NCI-H226 (cell line): ENCODE measurements around the gene C3orf20.
"Not testable (repeated sequence)": the region's sequence is repeated elsewhere in the genome, so short reads cannot be mapped to it uniquely, and the experiment has no call there.

Source experiments
- DNase-seq: peaks from one replicate; pipeline ENCODE4 v3.0.0-alpha.2; 2015

The C3orf20 gene

DNA sequence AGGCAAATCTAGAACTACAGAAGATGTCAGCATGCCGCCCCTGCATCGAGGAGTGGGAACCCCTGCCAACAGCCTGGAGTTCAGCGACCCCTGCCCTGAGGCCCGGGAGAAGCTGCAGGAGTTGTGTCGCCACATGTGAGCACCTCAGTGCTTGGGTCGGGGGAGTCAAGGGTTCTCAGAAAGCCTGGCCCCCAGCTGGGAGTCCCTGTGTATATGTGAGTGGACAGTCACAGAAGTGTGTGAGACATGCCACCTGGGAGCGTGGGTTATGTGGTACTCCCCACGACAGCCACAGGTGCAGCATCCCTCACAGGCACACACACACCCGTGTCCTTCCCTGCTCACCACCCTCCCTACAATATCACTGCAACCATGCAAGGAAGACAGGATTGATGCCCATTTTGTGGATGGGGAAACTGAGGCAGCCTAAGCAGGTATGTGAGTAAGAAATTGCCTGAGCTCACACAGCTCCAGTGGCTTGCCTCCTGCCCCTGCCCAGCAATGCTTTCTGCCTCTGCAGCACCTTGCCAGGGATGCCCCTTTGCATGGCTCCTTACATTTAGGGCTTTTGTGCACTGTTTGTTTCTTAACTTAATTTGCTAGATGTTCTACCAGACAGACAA is 28.3 kb downstream of the C3orf20 start:
- no peak for DNase-seq

GRCh38 chr3:14703791-14704190 is 28.9 kb downstream of the C3orf20 start:
- DNase-seq: no peak

GRCh38 chr3:14706096-14706495 is 31.2 kb downstream of the C3orf20 start:
- no peak for DNase-seq

DNA sequence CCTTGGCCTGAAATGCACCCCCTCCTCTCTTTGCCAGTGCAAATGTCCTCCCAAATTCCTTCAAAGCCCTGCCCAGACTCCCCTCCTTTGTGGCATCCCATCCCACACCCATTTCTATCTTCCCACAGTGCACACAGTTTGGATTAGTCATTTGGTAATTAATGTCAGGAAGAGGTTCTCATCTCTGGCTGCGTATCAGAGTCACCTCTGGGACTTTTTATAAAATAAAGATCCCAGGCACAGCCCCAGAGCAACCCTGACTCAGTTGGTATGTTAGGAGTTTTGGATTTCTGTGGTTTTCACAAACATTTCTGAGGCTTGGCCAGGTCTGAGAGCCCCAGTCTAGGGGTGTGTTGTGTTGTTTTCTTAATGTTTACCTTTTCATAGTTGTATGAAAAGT is 41.6 kb downstream of the C3orf20 start:
- no peak for DNase-seq

DNA sequence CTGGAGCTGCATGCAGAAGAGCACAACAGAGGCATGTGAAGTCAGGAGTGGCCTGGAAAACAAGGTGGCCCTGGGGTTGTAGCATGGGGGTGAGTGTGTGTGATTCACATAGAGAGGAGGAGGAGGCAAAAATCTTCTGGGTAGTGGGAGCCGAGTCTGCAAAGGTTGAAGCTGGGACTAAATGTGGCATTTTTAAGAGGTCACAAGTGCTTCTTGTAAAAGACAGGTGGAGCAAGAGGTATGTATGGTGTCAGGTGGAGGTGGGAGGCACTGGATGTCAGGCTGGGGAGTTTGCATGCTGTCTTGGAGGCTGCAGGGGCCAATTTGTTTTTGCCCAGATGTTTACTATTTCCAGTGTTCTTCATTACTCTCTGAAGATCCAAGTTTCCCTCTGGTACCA is 42.4 kb downstream of the C3orf20 start:
- no peak for DNase-seq

DNA sequence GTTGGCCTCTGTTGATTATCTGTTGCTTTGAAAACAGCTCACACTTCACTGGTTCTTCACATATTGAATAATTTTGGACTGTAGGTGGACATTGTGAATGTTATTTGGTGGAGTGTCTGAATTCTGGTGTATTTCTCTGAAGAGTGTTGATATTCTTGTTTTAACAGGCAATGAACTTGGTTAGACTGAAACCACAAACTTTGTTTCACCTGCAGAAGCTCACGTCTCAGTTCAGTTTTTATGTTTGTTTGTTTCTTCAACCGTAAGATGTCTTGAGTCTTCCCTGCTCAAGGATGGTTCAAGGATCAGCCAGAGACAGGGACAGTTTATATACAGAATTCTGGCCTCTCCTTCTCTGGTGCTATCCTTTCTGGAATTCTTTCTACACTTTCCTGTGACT is 43.6 kb downstream of the C3orf20 start:
- no peak for DNase-seq

DNA sequence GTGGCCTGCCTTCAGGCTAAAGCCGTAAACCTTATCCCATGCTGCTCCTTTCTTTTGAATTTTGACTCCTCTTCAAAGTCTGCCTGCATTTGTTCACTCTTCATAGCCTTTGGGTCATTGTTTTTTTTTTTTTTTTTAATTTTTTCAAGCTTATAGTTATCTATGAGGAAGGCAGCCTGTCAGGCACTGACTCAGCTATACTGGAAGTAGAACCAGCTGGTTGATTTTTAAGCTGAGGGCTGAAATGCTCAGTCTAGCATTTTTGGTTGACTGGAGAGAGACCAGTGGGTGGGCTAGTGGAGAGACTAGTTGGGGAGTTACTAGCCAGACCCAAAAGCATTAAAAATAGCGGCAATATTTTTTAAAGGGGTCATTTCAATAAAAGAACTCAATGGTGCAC is 44.1 kb downstream of the C3orf20 start:
- DNase-seq: no peak

- DNase-seq: no peak
Observed at GRCh38 chr3:14721126-14721864, 46.4 kb downstream of the C3orf20 start.

- DNase-seq: no peak
Observed at GRCh38 chr3:14725013-14725412, 50.1 kb downstream of the C3orf20 start.

GRCh38 chr3:14725564-14726440 is 50.9 kb downstream of the C3orf20 start:
- no peak for DNase-seq

GRCh38 chr3:14726441-14726780 is 51.5 kb downstream of the C3orf20 start:
- no peak for DNase-seq

DNA sequence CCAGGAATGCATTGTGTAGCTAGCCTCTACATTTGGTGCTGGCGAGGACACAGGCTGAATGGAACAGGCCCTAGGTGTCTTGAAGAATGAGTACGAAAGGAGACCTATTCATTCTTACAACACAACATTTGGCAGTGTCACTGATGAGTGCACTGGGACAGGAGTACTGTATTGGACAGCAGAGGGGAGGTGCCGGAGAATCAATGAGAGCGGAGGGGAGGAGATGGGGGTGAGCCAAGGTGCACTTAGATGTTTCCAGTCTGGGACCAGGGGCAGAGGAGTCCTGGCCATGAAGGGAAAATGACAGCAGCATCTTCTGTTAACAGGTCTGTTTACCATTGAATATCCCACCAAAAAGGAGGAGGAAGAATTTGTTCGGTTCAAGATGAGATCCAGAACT is 53.2 kb downstream of the C3orf20 start:
- DNase-seq: no peak

DNA sequence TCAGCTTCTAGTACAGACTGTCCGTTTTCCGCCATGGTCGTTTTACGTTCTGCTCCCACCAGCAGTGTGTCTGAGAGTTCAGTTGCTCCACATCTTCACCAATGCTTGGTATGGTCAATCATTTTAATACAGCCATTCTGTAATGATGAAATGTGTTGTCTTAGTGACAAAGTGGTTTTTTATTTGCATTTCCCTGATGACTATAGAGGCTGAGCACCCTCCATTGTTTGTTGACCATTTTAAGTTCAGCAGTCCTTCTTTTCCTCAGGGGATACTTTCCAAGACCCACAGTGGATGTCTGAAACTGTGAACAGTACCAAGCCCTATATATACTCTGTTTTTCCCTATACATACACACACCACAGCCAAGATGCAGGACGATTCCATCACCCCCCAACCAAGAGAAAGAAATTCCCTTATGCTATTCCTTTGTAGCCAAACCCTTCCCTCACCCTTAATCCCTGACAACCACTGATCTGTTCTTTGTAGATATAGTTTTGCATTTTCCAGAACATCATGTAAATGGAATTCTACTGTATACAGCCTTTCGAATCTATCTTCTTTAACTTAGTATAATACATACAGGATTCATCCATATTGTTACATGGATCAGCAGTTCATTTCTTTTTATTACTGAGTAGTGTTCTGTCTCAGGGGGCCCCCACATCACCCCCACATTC is 55.9 kb downstream of the C3orf20 start:
- no peak for DNase-seq

DNA sequence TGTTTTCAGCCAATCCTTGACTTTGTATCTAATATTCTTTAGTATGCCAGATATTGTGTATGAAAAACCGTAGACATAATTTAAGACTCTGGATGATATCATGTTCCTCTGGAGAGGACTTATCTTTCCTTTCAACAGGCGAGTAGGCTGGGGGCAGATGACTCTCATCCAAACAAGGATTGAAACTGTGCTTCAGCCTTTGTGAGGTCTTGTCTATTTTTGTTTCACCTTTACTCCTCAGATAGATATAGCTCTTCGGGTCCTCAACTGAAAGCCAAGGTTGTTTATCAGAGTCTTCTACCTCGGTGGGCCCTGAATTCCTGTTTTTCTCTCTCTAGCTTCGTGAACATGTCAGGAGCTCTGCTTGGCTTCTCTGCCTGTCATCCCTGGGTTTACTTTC is 66.0 kb downstream of the C3orf20 start:
- DNase-seq: no peak

- DNase-seq: no peak
Observed at GRCh38 chr3:14741510-14741909, 66.6 kb downstream of the C3orf20 start.

DNA sequence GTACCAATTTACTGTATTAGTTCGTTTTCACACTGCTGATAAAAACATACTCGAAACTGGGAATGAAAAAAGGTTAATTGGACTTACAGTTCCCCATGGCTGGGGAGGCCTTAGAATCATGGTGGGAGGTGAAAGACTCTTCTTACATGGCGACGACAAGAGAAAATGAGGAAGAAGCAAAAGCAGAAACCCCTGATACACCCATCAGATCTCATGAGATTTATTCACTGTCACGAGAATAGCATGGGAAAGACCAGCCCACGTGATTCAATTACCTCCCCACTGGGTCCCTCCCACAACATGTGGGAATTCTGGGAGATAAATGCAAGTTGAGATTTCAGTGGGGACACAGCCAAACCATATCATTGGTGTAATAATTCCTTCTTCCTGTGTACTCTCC is 69.6 kb downstream of the C3orf20 start:
- DNase-seq: no peak

DNA sequence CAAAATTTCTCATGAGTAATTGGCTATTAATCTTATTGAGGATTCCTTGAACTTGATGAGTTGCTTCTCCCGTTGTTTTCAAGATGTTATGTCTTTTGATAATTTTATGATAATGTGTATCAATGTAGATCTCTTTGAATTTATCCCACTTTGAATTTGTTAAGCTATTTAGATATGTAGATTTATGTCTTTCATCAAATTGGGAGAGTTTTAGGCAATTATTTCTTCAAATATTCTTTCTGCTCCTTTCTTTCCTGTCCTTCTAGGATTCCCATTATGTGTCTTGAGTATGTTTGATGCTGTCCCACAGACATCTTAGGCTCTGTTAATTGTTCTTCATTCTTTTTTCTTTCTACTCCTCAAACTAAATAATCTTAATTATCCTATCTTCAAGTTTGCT is 75.7 kb downstream of the C3orf20 start:
- DNase-seq: no peak

- not testable (repeated sequence) for DNase-seq
Observed at GRCh38 chr3:14752979-14753378, 78.0 kb downstream of the C3orf20 start.

- DNase-seq: no peak
Observed at GRCh38 chr3:14757153-14757700, 82.3 kb downstream of the C3orf20 start.

DNA sequence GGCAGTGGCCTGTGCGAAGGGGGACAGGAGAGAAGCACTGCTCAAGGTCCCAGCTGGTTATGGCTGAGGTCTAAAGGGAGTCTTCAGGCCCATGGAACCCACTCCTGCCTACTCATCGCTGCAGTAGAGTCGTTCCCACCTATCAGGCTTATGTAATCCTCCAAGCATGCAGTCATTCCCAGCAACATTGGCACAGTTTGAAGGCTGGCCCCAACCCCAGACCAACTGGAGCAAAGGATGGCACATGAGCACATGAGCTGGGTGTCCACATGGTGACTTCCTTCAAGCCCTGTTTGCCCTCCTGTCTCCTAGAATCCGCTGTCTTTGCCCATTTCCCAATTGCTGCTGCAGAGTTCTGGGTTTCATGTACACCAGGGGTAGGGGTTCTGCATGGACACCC is 83.4 kb downstream of the C3orf20 start:
- DNase-seq: no peak

DNA sequence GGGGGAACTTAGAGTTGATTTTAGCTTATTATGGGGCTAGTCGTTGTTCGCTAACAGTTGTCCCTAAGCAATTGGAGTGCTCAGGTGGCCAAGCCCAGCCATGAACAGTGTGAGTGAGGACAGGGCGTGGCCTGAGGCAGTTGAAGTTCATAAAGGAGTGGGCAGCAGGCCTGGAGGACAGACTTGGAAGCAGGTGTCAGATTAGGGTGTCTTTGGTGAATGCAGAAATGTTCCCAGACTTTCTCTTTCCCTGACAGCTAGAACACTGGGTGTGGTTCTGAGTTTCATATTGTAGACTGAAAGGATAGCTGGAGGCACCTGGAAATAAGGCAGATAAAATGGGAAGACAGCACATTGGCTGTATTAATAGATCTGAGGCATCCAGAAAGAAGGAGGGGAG is 84.0 kb downstream of the C3orf20 start:
- no peak for DNase-seq

DNA sequence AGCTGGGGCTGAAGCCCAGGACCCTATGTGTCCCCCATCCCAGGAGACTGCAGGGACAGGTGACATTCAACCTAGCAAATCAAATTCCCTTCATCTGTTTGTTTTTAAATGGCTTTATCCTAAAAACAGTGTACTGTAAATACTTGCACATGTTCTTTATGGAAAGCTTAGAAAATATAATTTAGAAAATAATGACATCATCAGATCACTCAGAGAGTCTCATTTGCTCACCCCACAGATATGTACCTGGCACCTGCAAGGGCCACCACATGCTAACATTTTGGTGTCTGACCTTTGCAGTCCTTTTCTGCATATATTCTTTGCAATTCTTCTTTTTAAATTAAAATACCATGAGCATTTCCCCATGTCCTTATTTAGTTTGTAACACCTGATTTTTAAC is 85.2 kb downstream of the C3orf20 start:
- no peak for DNase-seq

DNA sequence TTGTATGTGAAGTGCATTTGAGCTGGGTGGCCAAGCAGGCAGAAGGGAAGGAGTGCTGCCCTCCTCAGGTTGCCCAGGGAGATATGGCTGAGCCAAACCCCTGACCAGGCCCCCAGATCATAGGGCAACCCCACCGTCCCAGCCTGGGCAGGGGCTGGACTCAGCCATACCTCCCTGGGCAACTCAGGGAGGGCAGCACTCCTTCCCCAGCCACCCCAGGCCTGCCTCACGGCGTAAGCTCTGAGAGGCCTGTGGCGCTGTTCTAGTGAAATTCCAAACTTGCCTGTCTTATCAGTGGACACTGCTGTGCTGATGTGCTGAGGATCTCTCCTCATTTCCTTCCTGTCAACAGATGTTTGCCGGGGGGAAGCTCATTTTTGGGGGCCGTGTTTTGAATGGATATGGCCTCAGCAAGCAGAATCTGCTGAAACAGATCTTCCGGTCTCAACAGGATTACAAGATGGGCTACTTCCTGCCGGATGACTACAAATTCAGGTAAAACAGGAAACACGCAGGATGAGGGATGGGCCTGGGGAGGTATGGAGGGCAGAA is 86.3 kb downstream of the C3orf20 start:
- DNase-seq: no peak
